ENCODE data around the gene GATAD2B. TPM values are rescaled to one million over a fixed set of nuclear protein-coding genes. Genes with fewer than 3 reads are reported as not detected.
"Not testable (repeated sequence)": the region's sequence is repeated elsewhere in the genome, so short reads cannot be mapped to it uniquely, and the experiment has no call there.

GATAD2B gene
- polyA plus RNA-seq, 4 donors: 24.1 to 30.4 (median 24.9) TPM

DNA sequence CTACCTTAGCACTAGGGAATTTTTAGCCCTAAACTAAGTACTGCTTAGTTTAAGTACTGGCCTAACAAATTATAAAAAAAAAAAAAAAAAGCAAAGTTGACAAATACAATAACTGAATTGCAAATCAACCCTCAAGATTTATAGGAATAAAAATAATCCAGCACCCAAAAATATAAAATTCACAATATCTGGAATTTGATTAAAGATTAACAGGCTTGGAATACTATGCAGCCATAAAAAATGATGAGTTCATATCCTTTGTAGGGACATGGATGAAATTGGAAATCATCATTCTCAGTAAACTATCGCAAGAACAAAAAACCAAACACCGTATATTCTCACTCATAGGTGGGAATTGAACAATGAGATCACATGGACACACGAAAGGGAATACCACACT lies 78.4 kb downstream of the GATAD2B start:
- not testable (repeated sequence) for DNase-seq (ENCODE audit: low read depth in 4 of 4, low spot score in 3 of 4)

DNA sequence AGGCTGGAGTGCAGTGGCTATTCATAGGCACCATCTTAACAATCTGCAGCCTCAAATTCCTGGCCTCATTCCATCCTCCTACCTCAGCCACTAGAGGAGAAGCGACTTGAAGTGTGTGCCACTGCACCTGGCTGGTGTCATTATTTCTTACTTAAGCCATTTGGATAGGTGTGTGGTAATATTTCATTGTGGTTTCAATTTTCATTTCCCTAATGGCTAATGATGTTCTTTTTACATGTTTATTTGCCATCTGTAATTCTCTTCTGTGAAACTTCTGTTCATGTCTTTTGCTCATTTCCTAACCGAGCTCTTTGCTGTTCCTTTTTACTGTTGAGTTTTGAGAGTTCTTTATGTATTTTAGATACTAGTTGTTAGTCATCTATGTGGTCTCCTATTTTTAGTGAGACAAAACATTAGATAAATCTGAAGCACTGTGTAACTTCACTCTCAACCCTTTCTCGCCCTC lies 80.7 kb downstream of the GATAD2B start:
- DNase-seq (ENCODE audit: low read depth in 4 of 4, low spot score in 3 of 4): no peak

DNA sequence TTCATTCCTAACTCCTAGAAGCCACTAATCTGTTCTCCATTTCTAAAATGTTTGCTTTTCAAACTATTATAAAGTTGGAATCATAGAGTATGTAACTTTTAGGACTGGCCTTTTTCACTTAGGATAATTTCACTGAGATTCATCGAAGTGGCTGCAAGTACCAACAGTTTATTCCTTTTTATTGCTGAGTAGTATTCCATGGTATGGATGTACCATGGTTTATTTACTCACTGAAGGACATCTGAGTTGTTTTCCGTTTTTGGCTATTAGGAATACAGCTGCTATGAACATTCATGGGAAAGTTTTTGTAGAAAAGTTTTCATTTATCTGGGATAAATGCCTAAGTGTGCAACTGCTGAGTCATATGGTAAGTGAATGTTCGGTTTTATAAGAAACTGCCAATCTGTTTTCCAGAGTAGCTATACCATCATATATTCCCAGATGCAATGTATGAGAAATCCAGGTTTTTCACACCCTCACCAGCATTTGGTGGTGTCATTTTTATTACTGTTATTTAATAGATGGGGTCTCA lies 81.2 kb downstream of the GATAD2B start:
- DNase-seq (ENCODE audit: low read depth in 4 of 4, low spot score in 3 of 4): no peak

DNA sequence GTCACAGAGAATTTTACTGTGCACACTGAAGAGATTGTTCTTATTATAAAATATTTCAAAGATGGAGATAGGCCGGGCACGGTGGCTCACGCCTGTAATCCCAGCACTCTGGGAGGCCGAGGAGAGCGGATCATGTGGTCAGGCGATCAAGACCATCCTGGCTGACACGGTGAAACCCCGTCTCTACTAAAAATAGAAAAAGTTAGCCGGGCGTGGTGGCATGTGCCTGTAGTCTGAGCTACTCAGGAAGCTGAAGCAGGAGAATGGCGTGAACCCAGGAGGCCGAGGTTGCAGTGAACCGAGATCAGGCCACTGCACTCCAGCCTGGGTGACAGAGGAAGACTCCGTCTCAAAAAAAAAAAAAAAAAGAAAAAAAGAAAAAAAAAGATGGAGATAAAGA lies 82.0 kb downstream of the GATAD2B start:
- DNase-seq (ENCODE audit: low read depth in 4 of 4, low spot score in 3 of 4): not testable (repeated sequence)

DNA sequence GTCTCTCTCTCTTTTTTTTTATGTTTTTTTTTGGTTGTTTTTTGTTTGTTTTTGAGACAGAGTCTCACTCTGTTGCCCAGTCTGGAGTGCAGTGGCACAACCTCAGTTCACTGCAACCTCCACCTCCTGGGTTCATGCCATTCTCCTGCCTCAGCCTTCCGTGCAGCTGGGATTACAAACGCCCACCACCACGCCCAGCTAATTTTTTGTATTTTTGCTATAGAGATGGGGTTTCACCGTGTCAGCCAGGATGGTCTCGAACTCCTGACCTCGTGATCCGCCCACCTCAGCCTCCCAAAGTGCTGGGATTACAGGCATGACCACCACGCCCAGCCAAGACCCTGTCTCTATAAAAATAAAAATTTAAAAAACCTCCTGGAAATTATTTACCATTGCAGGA lies 88.8 kb downstream of the GATAD2B start:
- DNase-seq (ENCODE audit: low read depth in 4 of 4, low spot score in 3 of 4): not testable (repeated sequence)

DNA sequence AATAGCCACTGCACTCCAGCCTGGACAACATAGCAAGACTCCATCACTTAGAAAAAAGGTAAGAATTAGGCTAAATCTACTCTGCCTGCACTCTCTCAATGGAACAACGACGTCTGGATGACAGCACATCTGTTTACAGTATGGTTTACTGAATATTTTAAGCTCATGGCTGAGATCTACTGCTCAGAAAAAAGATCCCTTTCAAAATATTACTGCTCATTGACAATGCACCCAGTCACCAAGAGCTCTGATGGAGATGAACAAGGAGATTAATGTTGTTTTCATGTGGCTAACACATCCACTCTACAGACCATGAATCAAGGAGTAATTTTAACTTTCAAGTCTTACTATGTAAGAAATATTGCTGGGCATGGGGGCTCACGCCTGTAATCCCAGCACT lies 89.6 kb downstream of the GATAD2B start:
- DNase-seq (ENCODE audit: low read depth in 4 of 4, low spot score in 3 of 4): no peak

DNA sequence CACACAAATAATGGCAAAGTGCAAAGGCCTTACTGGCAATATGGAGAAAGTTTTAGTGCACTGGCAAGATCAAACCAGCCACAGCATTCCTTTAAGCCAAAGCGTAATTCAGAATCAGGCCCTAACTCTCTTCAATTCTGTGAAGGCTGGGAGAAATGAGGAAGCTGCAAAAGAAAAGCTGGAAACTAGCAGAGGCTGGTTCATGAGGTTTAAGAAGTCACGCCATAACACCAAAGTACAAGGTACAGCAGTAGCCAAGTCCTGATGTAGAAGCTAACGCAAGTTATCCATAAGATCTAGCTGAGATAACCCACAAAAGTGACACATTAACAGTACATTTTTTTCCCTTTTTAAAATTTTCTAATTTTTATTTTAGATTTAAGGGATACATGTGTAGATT lies 90.5 kb downstream of the GATAD2B start:
- no peak for DNase-seq (ENCODE audit: low read depth in 4 of 4, low spot score in 3 of 4)

DNA sequence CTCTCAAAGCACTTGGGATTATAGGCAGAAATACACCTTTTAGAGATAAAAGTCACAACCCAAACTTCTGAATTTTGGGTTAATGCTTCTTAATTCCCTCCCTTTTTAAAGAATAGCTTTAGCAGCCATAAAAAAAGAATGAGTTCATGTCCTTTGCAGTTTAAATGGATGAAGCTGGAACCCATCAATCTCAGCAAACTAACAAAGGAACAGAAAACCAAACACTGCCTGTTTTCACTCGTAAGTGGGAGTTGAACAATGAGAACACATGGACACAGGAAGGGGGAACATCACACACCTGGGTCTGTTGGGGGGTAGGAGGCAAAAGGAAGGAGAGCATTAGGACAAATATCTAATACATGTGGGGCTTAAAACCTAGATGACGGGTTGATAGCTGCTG lies 91.7 kb downstream of the GATAD2B start:
- DNase-seq (ENCODE audit: low read depth in 4 of 4, low spot score in 3 of 4): peak in 1 of 4 donors; percentile 4

DNA sequence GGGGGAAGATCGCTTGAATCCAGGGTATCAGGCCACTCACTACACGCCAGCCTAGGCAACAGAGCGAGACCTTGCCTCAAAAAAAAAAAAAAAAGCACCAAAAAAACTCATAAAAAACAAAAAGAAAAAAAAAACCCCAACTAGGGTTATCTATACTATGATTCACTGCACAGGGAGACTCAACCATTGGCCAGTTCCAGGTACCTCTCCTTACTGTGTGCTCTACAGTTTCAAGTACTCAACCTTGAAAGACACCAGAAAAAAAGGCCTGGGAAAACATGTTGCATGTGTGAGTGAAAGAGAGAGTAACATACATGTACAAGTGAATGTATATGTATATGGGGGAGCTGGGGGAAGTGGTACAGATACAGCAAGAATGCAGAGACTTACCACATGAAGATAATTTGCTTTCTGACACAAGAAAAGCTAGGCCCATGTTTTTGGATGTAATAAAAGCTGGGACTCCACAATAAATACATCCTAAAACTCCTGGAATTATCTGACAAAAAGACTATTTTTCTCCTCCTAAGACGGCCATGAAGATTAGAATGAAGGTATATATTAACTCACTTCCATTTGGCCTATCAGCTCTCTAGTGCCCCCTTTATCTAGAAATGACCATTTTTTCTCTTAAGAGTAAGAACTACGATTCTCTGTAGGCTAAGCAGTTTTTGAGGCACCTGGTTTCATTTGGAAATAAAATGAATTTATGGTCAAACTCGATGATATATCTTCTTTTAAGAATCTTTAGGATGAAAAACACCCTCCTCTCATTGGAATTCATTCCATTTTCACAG lies 95.4 kb downstream of the GATAD2B start:
- no peak for DNase-seq (ENCODE audit: low read depth in 4 of 4, low spot score in 3 of 4)

DNA sequence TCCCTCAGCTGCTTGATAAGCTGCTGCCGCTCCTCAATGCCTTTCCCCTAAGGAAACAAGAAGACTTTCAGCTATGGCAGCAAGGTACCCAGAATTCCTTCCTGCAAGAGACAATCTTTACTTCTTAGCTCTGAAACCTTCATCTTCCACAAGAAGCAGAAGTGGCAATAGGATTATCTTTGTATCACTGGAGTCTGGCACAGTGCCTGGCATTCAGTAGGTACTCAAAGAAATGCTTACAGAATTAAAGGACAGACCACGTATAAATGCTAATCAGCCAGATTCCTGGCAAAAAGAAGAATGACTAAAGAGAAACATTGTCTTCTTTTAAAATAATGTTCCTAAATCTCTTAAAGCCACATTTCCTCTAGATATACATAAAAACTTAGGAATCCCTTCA lies 103.9 kb downstream of the GATAD2B start:
- no peak for DNase-seq (ENCODE audit: low read depth in 4 of 4, low spot score in 3 of 4)

DNA sequence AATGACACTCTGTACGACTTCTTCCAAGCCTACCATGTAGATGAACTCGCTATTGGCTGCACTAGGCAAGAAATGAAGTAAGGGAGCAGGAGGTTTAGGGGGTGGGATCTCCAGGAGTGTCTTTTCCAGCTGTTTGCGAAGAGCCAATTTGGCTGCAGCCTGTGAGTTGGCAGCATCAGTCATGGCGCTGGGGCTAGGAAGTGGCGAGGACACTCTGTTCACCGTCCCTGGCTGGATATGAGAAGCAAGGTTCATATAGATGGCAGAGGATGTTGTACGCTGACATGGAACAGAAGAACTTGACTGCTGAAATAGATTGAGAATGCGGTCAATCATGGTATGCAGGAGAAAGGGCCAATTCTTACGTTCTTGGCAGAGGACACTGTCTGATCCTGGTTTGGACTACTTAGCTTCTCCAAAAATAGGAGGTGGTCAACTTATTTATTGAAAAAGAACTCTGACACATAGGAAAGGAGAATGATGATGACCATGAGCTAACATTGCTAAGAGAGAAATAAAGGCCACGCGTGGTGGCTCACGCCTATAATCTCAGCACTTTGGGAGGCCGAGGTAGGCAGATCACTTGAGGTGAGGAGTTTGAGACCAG lies 106.4 kb downstream of the GATAD2B start:
- no peak for DNase-seq (ENCODE audit: low read depth in 4 of 4, low spot score in 3 of 4)

DNA sequence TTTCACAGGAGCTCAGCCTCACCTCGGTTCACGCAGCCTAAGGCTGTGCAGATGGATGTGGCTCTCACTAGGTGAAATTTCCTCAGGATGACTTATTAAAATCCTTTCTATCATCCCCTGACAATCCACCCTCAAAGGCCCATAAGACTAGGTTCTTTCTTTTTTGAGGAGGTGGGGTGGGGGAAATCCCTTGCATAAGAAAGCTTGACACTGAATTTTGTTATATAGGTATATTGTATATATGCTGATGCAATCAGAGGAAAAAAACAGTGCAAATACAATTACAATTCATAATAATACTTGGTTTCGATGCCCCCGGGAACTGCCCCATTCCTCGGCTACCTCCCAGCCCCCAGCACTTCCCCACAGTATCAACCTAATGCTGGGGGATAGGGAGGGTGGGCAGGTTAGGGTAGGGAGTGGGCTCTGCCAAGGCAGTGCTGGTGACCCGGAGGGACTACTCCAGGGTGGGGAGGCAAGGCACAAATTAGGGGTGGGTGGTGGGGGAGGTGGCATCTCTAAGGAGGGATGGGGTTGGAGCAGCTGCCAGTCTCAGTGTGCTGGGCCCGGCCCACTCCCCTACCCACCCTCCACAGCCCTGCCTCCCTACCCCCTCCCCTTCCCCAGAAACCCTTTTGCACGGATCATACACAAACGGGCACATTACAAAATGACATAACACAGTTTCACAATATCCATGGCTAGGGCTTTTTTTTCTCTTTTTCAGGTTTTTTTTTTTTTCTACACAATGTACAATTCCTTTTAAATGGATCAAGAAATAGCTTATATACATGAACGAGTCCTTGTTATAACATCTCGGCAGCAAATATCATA lies 116.7 kb downstream of the GATAD2B start:
- DNase-seq (ENCODE audit: low read depth in 4 of 4, low spot score in 3 of 4): no peak

DNA sequence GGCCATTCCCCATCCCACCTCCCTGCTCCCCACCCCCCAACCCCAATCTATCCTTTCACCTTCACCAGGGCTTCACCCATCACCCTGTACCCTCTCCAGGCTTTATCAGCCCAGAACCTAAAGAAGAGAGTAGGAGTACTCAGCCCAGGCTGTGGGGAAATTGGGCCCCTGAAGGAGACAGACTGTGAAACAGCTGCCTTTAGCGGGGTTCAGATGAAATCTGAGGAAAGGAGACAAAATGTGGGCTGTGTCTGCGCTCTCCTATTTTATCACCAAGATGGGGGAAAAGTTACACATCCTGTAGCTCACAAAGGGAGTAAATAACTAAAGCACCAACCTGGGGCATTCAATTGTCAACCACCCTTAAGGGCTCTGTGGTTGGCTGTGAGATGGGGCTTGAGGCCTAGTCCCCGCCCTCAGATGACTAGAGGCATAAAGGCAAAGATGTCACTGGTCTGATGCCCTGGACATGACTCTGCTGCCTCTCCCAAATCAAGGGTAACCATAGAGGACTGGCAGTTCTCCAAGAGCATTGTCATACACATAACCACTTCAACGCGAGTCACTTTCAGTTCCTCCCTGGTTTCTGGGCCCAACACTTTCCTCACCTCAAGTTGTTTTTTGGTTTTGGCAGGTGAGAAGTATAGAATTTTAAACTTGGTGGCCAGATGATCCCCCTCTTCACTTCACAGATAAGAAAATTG lies 117.6 kb downstream of the GATAD2B start:
- DNase-seq (ENCODE audit: low read depth in 4 of 4, low spot score in 3 of 4): no peak

DNA sequence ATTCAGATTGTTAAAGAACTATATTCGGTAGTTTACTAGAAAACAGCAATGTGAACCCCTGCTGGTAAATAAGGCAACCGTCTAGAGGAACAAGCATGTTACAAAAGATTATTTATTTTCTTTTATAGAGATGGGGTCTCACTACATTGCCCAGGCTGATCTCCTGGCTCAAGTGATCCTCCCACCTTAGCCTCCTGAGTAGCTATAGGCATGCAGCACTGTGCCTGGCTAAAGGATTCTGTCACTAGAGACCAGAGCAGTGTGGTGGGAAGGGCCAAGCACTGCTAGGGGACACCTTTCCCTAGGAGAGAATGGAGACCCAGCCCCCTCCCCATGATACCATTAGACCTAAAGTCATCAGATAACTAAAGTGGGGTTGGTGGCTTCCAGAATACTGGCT lies 118.7 kb downstream of the GATAD2B start:
- no peak for DNase-seq (ENCODE audit: low read depth in 4 of 4, low spot score in 3 of 4)

DNA sequence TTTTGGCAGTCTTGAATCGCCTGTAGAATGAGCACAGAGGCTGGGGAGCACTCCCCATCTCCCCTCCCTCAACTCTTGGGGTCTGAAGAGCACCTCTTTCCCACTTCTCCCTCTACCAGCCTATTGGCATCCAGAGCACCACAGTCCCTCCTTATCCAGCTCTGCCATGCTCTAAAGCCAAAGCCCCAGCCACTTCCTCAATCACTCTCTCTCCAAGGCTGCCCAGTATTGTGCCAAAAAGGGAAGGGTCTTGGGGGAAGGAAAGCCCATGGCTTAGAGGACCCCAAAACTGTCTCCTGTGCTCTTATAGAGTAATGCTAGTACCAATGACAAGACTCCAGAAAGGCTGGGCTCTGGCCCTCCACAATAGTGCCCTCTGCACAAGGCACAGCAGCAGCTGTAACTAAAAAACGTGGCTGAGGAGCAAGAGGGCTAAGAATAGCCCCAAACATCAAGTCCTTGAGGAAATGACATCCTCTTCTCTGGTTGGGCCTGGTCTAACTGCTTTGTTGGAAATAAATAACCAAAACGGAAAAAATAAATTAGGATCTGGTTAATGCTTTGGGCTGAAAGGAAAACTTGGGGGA lies 119.2 kb downstream of the GATAD2B start:
- DNase-seq (ENCODE audit: low read depth in 4 of 4, low spot score in 3 of 4): no peak

DNA sequence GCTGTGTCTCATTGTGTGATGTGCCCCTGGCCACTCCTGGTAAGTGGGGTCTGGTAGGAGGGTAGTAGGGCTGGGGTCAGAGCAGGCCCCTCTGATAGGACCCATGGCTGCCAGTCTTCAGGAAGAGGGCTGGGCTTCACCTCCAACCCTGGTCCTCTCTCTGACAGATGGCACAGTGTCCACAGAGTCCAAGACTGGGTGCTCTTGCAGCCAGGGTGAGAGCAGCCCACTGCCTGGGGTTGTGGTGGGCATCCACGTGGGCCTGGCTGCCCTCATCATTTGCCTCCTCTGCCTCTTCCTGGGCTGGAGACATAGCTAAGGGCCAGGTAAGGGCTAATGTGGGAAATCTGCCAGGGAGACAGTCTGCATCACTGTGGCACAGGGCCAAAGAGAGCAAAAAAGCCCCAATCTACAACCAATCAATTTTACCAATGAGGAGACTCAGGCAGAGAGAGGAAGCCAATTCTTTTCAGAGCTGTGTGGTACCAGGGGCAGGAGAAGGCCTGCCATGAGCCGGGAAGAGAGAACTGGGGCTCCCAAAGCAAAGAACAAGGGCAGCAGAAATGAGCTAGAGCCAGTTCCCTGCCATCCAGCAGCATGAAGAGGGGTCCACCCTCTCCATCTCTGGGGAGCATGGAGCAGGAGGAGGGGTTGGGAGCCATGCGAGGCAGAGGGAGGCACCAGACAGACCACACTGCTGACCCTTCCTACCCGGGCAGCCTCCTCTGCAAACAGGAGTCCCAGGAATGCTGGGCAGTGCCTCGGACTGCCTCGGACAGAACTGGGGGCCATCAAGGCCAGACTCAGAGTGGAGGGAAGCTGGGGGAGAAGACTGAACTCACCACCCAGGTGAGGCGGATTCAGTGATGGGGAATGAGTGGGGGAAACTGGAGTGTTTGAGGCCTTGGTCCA lies 120.7 kb downstream of the GATAD2B start:
- DNase-seq (ENCODE audit: low read depth in 4 of 4, low spot score in 3 of 4): no peak

DNA sequence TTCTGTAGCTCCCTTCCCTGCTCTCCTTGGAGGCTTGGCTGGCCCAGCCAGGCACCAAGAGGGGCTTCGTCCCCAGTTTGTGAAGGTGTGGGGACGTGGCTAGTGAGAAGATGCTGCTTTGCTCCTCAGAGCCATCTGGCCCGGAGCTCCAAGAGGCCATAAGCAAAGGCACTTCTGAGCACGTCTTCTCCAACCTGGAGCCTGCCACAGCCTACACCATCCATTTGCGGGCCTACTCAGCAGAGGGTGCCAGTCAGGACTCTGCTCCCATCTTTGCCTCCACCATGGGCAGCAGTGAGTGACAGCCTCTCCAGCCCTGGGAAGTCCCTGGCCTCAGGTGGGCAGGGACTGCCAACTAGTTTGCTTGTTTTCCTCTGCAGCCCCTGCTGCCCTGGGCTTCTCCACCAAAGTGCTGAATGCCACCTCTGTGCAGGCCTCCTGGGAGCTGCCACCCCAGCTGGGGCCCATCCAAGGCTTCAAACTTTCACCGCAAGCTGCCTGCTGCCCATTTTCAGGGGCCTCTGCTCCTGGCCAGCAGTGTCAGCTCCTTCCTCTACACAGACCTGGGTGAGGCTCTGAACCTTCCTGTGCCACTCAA lies 121.6 kb downstream of the GATAD2B start:
- DNase-seq (ENCODE audit: low read depth in 4 of 4, low spot score in 3 of 4): no peak

DNA sequence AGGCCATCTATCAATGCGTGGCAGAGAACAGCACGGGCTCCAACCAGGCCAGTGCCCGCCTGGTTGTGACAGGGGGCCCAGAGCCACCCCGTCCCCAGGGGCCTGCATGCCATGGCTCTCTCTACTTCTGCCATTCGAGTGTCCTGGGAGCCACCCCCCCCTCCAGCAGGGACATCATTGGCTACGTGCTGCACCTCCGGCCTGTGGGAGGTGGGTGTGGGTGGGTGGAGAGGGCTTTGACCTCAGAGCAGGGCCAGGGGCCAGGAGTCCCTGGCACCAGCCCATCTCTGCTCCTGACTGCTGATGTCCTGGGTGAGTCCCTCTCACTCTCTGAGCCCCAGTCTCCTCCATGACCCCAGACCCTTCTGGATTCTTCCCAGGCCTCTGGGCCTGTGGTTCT lies 122.3 kb downstream of the GATAD2B start:
- DNase-seq (ENCODE audit: low read depth in 4 of 4, low spot score in 3 of 4): no peak
